ENCODE results near the gene IFITM1.

DNA sequence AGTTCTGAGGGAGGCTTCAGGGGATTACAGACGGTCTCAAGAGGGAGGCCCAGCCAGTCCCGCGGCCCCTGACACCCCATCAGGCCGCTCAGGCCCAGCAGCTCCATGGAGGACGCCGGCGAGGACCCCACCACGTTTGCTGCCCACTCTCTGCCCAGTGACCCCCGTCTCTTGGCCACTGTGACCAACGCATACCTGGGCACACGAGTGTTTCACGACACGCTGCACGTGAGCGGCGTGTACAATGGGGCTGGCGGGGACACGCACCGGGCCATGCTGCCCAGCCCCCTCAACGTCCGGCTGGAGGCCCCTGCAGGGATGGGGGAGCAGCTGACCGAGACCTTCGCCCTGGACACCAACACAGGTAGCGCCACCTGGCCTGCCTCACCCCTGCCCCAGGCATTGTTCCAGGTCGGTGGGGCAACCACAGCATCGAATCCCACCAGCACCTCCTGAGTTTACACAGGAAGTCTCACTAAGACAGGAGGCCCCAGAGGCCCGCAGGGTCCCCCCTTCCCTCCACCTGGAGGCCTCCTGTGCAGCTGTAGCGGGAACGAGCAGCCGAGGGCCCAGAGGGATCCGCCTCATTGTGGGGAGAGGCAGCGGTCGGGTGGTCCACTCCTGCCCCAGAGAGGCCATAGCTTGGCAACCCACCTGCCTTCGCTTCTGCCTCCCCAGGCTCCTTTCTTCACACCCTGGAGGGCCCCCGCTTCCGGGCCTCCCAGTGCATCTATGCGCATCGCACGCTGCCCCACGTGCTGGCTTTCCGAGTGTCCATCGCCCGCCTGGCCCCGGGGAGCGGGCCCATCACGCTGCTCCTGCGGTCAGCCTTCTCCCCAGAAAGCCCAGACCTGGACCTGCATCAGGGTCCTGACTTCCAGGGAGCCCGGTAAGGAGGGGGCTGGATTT, 23.9 kb upstream of the IFITM1 start:
- TF ChIP-seq, protein P1, sequence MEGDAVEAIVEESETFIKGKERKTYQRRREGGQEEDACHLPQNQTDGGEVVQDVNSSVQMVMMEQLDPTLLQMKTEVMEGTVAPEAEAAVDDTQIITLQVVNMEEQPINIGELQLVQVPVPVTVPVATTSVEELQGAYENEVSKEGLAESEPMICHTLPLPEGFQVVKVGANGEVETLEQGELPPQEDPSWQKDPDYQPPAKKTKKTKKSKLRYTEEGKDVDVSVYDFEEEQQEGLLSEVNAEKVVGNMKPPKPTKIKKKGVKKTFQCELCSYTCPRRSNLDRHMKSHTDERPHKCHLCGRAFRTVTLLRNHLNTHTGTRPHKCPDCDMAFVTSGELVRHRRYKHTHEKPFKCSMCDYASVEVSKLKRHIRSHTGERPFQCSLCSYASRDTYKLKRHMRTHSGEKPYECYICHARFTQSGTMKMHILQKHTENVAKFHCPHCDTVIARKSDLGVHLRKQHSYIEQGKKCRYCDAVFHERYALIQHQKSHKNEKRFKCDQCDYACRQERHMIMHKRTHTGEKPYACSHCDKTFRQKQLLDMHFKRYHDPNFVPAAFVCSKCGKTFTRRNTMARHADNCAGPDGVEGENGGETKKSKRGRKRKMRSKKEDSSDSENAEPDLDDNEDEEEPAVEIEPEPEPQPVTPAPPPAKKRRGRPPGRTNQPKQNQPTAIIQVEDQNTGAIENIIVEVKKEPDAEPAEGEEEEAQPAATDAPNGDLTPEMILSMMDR (IDR thresholded peaks at IDR 0.05 in 8 of 11, conservative IDR thresholded peaks at IDR 0.05 in 3 of 11) = no peak
- no peak for TF ChIP-seq POLR2A (IDR thresholded peaks at IDR 0.05)
- TF ChIP-seq POLR2AphosphoS5 (IDR thresholded peaks at IDR 0.05) = peak in 1 of 3 donors; percentile 64
